Neural crest cell (in vitro differentiated cells): ENCODE measurements around the gene KARS1. TPM values are rescaled to one million over a fixed set of nuclear protein-coding genes. Genes with fewer than 3 reads are reported as not detected.

Experiments used
- DNase-seq: peaks from one replicate; pipeline ENCODE4 v3.0.0; 2021; ENCODE audit warnings: low read depth, mixed read lengths, low spot score
- H3K27ac Mint-ChIP-seq: one replicate; pipeline ENCODE4 v1.8.0; 2021; ENCODE audit warnings: mild to moderate bottlenecking, mixed read lengths; ENCODE audit not compliant: unreplicated experiment
- H3K27me3 Mint-ChIP-seq: 2 replicates; pipeline ENCODE4 v1.8.0; 2021; ENCODE audit warnings: low read depth, mild to moderate bottlenecking, mixed read lengths
- H3K36me3 Mint-ChIP-seq: 2 replicates; pipeline ENCODE4 v1.8.0; 2021; ENCODE audit warnings: low read depth, mild to moderate bottlenecking, mixed read lengths
- H3K4me1 Mint-ChIP-seq: 2 replicates; pipeline ENCODE4 v1.8.0; 2021; ENCODE audit warnings: mixed read lengths
- H3K4me3 Mint-ChIP-seq: one replicate; pipeline ENCODE4 v1.8.0; 2021; ENCODE audit warnings: mild to moderate bottlenecking, mixed read lengths
- H3K9me3 Mint-ChIP-seq: 2 replicates; pipeline ENCODE4 v1.8.0; 2021; ENCODE audit warnings: mixed read lengths
- CTCF ChIP-seq: fragments of 200-600 bp; sonication (generic); conservative IDR thresholded peaks from 2 replicates; pipeline ENCODE4 v1.5.0; 2021; ENCODE audit warnings: antibody characterized with exemption, mild to moderate bottlenecking
- total RNA-seq: library from RNA; stranded (reverse); gene quantifications from 2 replicates; pipeline ENCODE4 v1.2.1, GENCODE V29; 2021

The KARS1 gene
- total RNA-seq, 1 donor from 2014 or later: 161 TPM

- Mint-ChIP-seq H3K9me3 (peaks cover under 1% of the 10 kb centered on the region), H3K36me3 (peaks cover under 1% of the 10 kb centered on the region), H3K27me3 (no peaks in the 10 kb centered on the region), H3K4me3 (no peak within 1 kb of the TSS), H3K4me1 (no peaks in the 10 kb centered on the region), H3K27ac (no peak within 1 kb of the TSS)
- no peak for TF ChIP-seq CTCF
- no peak for DNase-seq
Measured at GRCh38 chr16:75676909-75677308, 29.4 kb upstream of the KARS1 start, which contains the start of gene CPHXL2. Gene CPHXL2 (minus strand): TSS chr16:75677009. CDS start chr16:75676999, 10 bp downstream.

GRCh38 chr16:75667503-75667902 lies 20.0 kb upstream of the KARS1 start:
- TF ChIP-seq CTCF: no peak
- no peaks in the 10 kb centered on the region for H3K4me1 Mint-ChIP-seq
- no peak overlapping the region for H3K27ac Mint-ChIP-seq
- DNase-seq: no peak
- H3K9me3 Mint-ChIP-seq: no peaks in the 10 kb centered on the region
- no peaks in the 10 kb centered on the region for H3K27me3 Mint-ChIP-seq
- no peak overlapping the region for H3K4me3 Mint-ChIP-seq
- H3K36me3 Mint-ChIP-seq: no peaks in the 10 kb centered on the region

- H3K27me3 Mint-ChIP-seq: no peaks in the 10 kb centered on the region
- no peak overlapping the region for H3K4me3 Mint-ChIP-seq
- H3K27ac Mint-ChIP-seq: no peak overlapping the region
- TF ChIP-seq CTCF: no peak
- H3K9me3 Mint-ChIP-seq: no peaks in the 10 kb centered on the region
- H3K4me1 Mint-ChIP-seq: no peaks in the 10 kb centered on the region
- no peak for DNase-seq
- peaks cover 13% of the 10 kb centered on the region for H3K36me3 Mint-ChIP-seq
Measured at GRCh38 chr16:75660726-75661302, 13.3 kb upstream of the KARS1 start.

GRCh38 chr16:75660321-75660720 lies 12.9 kb upstream of the KARS1 start:
- Mint-ChIP-seq H3K27me3 (no peaks in the 10 kb centered on the region), H3K36me3 (peaks cover 14% of the 10 kb centered on the region), H3K4me1 (no peaks in the 10 kb centered on the region), H3K27ac (no peak overlapping the region), H3K4me3 (no peak overlapping the region), H3K9me3 (no peaks in the 10 kb centered on the region)
- no peak for TF ChIP-seq CTCF
- DNase-seq: no peak

- no peaks in the 10 kb centered on the region for H3K9me3 Mint-ChIP-seq
- peaks cover 4% of the 10 kb centered on the region for H3K4me1 Mint-ChIP-seq
- no peak for TF ChIP-seq CTCF
Measured at GRCh38 chr16:75658175-75658574, 10.7 kb upstream of the KARS1 start.

More at GRCh38 chr16:75658175-75658574, 10.7 kb upstream of the KARS1 start:
- no peak for DNase-seq
- H3K27ac Mint-ChIP-seq: no peak overlapping the region
- H3K27me3 Mint-ChIP-seq: no peaks in the 10 kb centered on the region
- no peak overlapping the region for H3K4me3 Mint-ChIP-seq
- H3K36me3 Mint-ChIP-seq: peaks cover 14% of the 10 kb centered on the region
